RWPE2 (cell line): Measurements from ENCODE around the gene SUPV3L1.

Experiments
- ATAC-seq: fragments of 200-7000 bp; cut with Tn5 transposase; 3 replicates; pipeline ENCODE4 v1.9.1; 2021; ENCODE audit warnings: low read depth
- DNase-seq: peaks from one replicate; pipeline ENCODE4 v3.0.0-alpha.2; 2020; ENCODE audit warnings: low spot score
- H3K27ac ChIP-seq: fragments of 450-650 bp; 2 replicates; pipeline ENCODE4 v1.5.1; 2017; ENCODE audit warnings: mild to moderate bottlenecking; ENCODE audit not compliant: poor library complexity, severe bottlenecking
- H3K27me3 ChIP-seq: fragments of 250-450 bp; sonication (Bioruptor Pico); 2 replicates; pipeline ENCODE4 v1.5.1; 2021; ENCODE audit warnings: mild to moderate bottlenecking, moderate library complexity; ENCODE audit not compliant: insufficient read depth, poor library complexity, severe bottlenecking
- H3K36me3 ChIP-seq: fragments of 250-450 bp; sonication (Bioruptor Pico); 2 replicates; pipeline ENCODE4 v1.5.1; 2020; ENCODE audit warnings: low read depth, mild to moderate bottlenecking, moderate library complexity
- H3K4me1 ChIP-seq: fragments of 250-450 bp; sonication (Bioruptor Pico); 2 replicates; pipeline ENCODE4 v1.5.1; 2021; ENCODE audit warnings: mild to moderate bottlenecking, moderate library complexity; ENCODE audit not compliant: insufficient read depth, poor library complexity, severe bottlenecking
- H3K4me3 ChIP-seq: fragments of 250-450 bp; sonication (Bioruptor Pico); 2 replicates; pipeline ENCODE4 v1.5.1; 2021; ENCODE audit warnings: mild to moderate bottlenecking, moderate library complexity; ENCODE audit not compliant: severe bottlenecking
- H3K9me3 ChIP-seq: fragments of 250-450 bp; sonication (Bioruptor Pico); 2 replicates; pipeline ENCODE4 v1.5.1; 2021; ENCODE audit warnings: mild to moderate bottlenecking, moderate library complexity; ENCODE audit not compliant: severe bottlenecking
- TF ChIP-seq, protein P1 (sequence below): fragments of 450-650 bp; IDR thresholded peaks from one replicate; pipeline ENCODE4 v1.5.1; 2017; ENCODE audit warnings: mild to moderate bottlenecking, moderate library complexity; ENCODE audit not compliant: poor library complexity, severe bottlenecking

The SUPV3L1 gene

DNA sequence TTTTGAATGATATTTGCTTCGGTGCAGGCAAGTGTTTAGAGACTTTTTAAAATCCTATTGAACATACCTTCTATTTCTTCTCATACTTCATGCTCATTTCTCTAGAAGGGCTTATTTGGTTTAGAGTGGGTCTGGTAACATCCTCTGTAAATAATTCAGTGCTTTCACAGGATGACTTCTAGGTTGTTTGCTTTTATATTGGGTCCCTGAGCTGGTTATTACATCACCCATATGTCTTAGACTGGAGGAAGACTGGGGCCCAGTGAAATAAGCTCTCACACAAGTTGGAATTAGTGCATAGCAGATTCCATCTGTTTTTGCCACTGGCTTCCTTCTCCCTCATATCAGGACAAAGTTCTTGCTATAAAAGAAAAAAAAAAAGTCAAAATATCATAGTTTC is 6.5 kb downstream of the SUPV3L1 start:
- Histone ChIP-seq H3K9me3 (no peaks in the 10 kb centered on the region), H3K27me3 (no peaks in the 10 kb centered on the region), H3K27ac (no peak overlapping the region), H3K36me3 (peaks cover 72% of the 10 kb centered on the region), H3K4me3 (no peak overlapping the region), H3K4me1 (no peaks in the 10 kb centered on the region)
- ATAC-seq (no peak), DNase-seq (no peak)
- TF ChIP-seq, protein P1, sequence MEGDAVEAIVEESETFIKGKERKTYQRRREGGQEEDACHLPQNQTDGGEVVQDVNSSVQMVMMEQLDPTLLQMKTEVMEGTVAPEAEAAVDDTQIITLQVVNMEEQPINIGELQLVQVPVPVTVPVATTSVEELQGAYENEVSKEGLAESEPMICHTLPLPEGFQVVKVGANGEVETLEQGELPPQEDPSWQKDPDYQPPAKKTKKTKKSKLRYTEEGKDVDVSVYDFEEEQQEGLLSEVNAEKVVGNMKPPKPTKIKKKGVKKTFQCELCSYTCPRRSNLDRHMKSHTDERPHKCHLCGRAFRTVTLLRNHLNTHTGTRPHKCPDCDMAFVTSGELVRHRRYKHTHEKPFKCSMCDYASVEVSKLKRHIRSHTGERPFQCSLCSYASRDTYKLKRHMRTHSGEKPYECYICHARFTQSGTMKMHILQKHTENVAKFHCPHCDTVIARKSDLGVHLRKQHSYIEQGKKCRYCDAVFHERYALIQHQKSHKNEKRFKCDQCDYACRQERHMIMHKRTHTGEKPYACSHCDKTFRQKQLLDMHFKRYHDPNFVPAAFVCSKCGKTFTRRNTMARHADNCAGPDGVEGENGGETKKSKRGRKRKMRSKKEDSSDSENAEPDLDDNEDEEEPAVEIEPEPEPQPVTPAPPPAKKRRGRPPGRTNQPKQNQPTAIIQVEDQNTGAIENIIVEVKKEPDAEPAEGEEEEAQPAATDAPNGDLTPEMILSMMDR: no peak

DNA sequence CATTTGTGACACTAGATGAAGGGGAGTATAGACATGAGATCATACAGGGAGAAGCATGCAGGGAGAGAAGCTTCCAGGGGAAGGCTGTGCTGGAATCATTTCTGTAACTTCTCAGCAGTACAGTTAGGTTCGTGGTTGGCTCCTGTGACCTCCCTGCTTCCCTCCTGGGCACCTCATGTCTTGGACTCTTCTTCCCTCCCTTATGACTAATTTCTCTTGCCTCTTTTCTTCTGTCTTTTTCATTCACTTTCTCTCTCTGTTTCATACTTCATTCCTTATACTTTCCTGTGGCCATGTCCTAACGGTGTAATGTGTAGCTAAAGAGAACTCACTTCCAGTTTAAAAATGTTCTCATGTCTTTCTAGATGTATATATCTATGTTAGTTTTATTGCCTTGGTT is 21.0 kb downstream of the SUPV3L1 start:
- Histone ChIP-seq H3K36me3 (peaks cover 77% of the 10 kb centered on the region), H3K27ac (no peak overlapping the region), H3K27me3 (no peaks in the 10 kb centered on the region), H3K4me3 (no peak overlapping the region), H3K4me1 (no peaks in the 10 kb centered on the region), H3K9me3 (peaks cover 4% of the 10 kb centered on the region)
- no peak for ATAC-seq
- TF ChIP-seq, protein P1: no peak
- DNase-seq: no peak

DNA sequence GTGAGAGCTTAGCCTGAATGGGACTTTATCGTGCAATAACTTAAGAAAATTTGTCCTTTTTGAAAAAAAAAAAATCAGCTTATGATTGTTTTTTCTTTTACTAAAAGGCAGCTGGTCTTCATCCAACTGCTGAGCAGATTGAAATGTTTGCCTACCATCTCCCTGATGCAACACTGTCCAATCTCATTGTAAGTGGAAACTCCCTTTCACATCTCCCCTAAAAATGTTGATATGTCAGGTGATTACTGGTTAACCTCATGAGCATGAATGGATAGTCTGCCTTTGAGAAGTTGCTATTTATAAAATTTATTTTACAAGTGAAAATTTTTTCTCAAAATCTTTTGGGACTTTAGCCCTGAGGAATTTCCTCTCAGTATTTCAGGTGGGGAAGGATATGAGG is 22.3 kb downstream of the SUPV3L1 start:
- ATAC-seq (no peak), DNase-seq (no peak)
- TF ChIP-seq, protein P1: no peak
- Histone ChIP-seq H3K36me3 (peaks cover 81% of the 10 kb centered on the region), H3K27me3 (no peaks in the 10 kb centered on the region), H3K27ac (no peak overlapping the region), H3K4me1 (no peaks in the 10 kb centered on the region), H3K4me3 (no peak overlapping the region), H3K9me3 (peaks cover 4% of the 10 kb centered on the region)

DNA sequence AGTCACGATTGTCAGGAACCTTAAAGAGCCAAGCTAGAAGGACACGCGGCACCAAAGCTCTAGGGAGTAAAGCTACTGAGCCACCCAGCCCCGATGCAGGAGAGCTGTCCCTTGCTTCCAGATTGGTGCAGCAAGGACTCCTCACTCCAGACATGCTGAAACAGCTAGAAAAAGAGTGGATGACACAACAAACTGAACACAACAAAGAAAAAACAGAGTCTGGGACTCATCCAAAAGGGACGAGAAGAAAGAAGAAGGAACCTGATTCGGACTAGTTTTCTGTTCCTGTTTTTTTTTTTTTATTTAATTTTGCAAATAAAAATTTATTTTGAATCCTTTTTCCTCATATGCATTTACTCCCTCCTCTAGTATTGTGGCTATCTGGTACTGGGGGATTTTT is 28.7 kb downstream of the SUPV3L1 start:
- Histone ChIP-seq H3K9me3 (no peaks in the 10 kb centered on the region), H3K27ac (no peak overlapping the region), H3K36me3 (peaks cover 38% of the 10 kb centered on the region), H3K4me1 (no peaks in the 10 kb centered on the region), H3K4me3 (no peak overlapping the region), H3K27me3 (no peaks in the 10 kb centered on the region)
- TF ChIP-seq, protein P1: no peak
- ATAC-seq (no peak), DNase-seq (no peak)

DNA sequence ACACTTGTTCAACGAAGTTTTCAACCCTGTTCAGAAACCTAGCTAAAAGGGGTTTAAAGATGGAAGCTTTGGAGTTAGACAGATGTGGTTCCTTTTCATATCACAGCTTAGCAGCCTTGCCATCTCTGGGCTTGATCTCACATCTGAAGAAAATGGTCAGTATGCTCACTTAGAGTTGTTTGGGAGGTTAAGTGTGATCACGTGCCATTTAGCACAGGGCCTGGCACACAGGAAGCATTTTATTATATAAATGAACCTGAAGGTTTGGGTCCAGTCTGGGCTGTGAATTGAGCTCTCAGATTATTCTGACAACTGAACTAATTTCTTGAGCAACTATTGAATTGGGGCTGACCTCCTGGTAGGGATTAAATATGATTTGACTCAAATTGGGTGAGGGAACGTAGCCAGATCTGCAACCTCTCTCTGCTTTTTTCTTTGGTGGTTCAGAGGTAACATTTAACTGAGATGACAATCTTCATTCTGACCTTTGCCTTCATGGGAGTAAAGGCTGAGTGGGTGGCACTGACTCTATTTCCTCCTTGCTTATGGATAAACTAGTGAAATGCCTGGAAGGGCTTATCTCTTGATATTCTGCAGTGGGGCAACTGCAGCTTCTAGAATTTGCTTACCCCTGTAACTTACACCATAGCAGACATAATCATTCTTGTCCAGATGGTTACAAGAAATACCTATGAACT is 29.9 kb downstream of the SUPV3L1 start:
- TF ChIP-seq, protein P1: no peak

More for the DNA sequence above, 29.9 kb downstream of the SUPV3L1 start:
- peaks cover 29% of the 10 kb centered on the region for H3K36me3 ChIP-seq
- DNase-seq: no peak
- no peak for ATAC-seq
- no peaks in the 10 kb centered on the region for H3K9me3 ChIP-seq
- no peak overlapping the region for H3K4me3 ChIP-seq
- no peaks in the 10 kb centered on the region for H3K27me3 ChIP-seq
- H3K27ac ChIP-seq: no peak overlapping the region
- no peaks in the 10 kb centered on the region for H3K4me1 ChIP-seq
